Lower lobe of right lung (tissue), 2 donors: ENCODE results near the gene CSMD2. TPM values are rescaled to one million over a fixed set of nuclear protein-coding genes. Genes with fewer than 3 reads are reported as not detected.

ENCODE experiments used
- ATAC-seq, 2 donors: fragments of 200-7000 bp; cut with Tn5 transposase; one replicate each; pipeline ENCODE4 v1.9.1; 2020 to 2022; ENCODE audit warnings: mild to moderate bottlenecking in 2 of 2, moderate library complexity in 2 of 2
- DNase-seq: peaks from one replicate; pipeline ENCODE4 v3.0.0-alpha.2; 2020
- H3K27ac ChIP-seq: fragments of 200-600 bp; one replicate; pipeline ENCODE4 v1.8.0; 2022
- H3K27me3 ChIP-seq: fragments of 200-600 bp; one replicate; pipeline ENCODE4 v1.8.0; 2022; ENCODE audit warnings: low read depth
- H3K36me3 ChIP-seq: fragments of 200-600 bp; one replicate; pipeline ENCODE4 v1.8.0; 2022; ENCODE audit warnings: mild to moderate bottlenecking
- H3K4me1 ChIP-seq: fragments of 200-600 bp; one replicate; pipeline ENCODE4 v1.8.0; 2022
- H3K4me3 ChIP-seq: fragments of 200-600 bp; one replicate; pipeline ENCODE4 v1.8.0; 2022; ENCODE audit warnings: mild to moderate bottlenecking
- H3K9me3 ChIP-seq: fragments of 200-600 bp; one replicate; pipeline ENCODE4 v1.8.0; 2022
- intact Hi-C: fragments of 100-400 bp; cut with DNase I; formaldehyde crosslinking; loops from one replicate; pipeline ENCODE4 v1.11.0; 2022
- total RNA-seq: library from RNA; stranded (reverse); fragmentation: NEBNext Ultra II Directional; extraction: Animal tissue kit (Norgen Biotek cat#: 25700); gene quantifications from one replicate; pipeline ENCODE4 v1.2.1, GENCODE V29; 2021
- TF ChIP-seq, protein P1 (sequence below): fragments of 200-600 bp; IDR thresholded peaks from one replicate; pipeline ENCODE4 v1.8.0; 2022; ENCODE audit warnings: antibody characterized with exemption, mild to moderate bottlenecking
- donor health status: DM: no; HTN: yes; CAD: no; lungs with severe emphysema.

CSMD2 gene
- total RNA-seq, 1 donor from 2014 or later, result 1.1 TPM

DNA sequence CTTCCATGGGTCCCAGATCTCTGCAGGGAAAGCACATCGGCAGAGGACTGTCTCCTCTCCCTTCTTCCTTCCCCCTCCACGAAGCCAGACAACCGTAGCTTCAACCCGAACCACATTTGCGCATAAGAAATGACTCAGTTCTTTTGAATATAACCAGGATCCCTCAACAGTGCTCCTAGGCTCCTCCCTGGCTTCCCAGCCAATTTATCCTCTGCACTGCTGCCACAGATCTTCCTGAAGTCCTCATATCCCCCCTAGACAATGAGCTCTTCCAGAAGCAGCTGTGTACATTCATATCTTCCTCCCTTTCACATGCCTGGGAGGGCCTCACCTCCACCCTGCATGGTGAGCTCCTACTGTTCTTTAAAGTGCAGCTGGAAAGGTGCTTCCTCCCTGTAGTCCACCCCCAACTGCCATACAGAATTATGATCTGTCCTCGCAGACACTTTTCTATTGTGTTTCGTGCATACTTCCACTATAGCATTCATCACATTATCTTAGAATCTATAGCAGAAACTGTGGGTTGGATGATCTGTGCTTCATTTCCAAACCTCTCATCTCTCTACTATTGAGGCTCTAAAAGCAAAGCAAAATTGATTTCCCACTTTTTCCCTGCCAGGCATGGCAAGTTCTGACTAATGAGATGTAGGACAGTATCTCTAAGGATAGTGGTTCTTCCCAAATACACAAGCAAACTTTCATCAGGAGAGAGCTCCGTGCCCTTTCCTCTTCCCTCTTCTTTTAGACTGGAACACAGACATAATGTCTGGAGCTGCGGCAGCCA lies 480.4 kb downstream of the CSMD2 start:
- TF ChIP-seq, protein P1, sequence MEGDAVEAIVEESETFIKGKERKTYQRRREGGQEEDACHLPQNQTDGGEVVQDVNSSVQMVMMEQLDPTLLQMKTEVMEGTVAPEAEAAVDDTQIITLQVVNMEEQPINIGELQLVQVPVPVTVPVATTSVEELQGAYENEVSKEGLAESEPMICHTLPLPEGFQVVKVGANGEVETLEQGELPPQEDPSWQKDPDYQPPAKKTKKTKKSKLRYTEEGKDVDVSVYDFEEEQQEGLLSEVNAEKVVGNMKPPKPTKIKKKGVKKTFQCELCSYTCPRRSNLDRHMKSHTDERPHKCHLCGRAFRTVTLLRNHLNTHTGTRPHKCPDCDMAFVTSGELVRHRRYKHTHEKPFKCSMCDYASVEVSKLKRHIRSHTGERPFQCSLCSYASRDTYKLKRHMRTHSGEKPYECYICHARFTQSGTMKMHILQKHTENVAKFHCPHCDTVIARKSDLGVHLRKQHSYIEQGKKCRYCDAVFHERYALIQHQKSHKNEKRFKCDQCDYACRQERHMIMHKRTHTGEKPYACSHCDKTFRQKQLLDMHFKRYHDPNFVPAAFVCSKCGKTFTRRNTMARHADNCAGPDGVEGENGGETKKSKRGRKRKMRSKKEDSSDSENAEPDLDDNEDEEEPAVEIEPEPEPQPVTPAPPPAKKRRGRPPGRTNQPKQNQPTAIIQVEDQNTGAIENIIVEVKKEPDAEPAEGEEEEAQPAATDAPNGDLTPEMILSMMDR, result no peak
- no peaks in the 10 kb centered on the region for H3K36me3 ChIP-seq
- DNase-seq (no peak), ATAC-seq (no peak)
- peaks cover 16% of the 10 kb centered on the region for H3K27me3 ChIP-seq
- no peak overlapping the region for H3K27ac ChIP-seq
- no peaks in the 10 kb centered on the region for H3K9me3 ChIP-seq
- intact Hi-C loops, result no loop called here
- H3K4me3 ChIP-seq, result no peak overlapping the region
- H3K4me1 ChIP-seq, result no peaks in the 10 kb centered on the region

DNA sequence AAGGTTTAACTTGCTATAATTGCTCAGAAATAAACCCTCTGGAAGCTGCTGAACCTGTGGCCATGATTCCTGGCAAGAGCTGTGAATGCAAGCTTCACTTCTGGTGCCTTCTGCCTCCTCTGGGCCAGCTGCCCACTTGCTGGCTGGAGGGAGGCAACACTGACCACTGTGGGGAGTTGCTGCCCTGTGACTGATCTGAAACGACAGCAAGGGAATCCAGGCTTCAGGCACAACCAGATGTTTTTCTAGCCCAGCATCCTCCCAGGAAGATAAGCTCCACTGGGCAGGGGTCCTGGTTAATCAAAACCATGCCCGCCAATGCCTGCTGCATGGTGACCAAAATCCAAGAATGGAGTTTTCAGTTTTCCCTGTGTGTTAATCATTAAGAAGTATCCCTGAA lies 481.1 kb downstream of the CSMD2 start:
- ATAC-seq (no peak), DNase-seq (no peak)
- H3K27ac ChIP-seq, result no peak overlapping the region
- H3K9me3 ChIP-seq, result no peaks in the 10 kb centered on the region
- no peaks in the 10 kb centered on the region for H3K4me1 ChIP-seq
- TF ChIP-seq, protein P1, result no peak
- H3K36me3 ChIP-seq, result no peaks in the 10 kb centered on the region
- peaks cover 16% of the 10 kb centered on the region for H3K27me3 ChIP-seq
- H3K4me3 ChIP-seq, result no peak overlapping the region
- intact Hi-C loops, result no loop called here

DNA sequence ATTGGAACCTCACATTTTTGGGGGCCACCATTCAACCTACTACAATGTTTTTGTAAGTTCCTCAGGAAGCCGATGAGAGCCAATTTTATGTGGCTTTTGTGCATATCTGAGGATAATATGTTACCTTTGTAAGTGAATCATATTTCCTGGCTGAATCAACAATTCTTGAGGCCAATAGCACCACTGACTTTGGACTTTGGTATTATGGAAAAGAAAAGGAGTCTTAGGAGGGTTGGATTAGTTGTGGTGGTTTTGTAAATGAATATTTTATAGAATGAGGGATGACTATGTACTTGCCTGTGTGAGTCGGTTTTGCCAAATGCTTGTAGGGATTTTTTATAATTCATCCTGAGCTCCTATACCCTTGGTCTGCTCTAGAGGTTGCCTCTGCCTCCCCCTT lies 482.7 kb downstream of the CSMD2 start:
- DNase-seq (no peak), ATAC-seq (no peak)
- TF ChIP-seq, protein P1, result no peak
- intact Hi-C loops, result no loop called here
- no peaks in the 10 kb centered on the region for H3K4me1 ChIP-seq
- no peaks in the 10 kb centered on the region for H3K36me3 ChIP-seq
- H3K27me3 ChIP-seq, result peaks cover 16% of the 10 kb centered on the region
- H3K4me3 ChIP-seq, result no peak overlapping the region
- no peaks in the 10 kb centered on the region for H3K9me3 ChIP-seq
- H3K27ac ChIP-seq, result no peak overlapping the region

DNA sequence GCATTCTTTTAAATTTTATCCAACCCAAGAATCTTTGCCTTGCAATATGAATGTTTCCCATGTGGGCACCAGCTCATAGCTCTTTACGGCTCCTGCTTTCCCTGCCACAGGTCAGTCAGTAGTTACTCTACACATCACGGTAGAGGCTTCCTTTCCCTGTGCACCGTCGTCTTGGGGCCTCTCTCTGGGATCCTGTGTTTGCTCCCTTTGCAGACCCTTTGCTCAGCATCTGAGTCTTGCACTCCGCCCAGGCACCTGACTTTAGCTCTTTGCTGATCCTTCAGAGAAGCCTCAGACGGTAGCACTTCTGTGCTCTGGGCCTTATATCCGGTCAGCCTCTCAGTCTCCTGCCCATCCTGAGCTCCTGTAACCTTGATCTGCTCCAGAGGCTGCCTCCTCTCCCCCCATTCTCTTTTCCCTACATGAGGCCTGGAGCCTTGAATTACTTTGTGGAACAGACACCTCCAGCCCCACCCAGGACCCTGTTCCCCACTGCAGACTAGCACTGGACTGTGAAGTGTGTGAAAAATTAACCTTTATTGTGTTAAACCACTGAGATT lies 484.7 kb downstream of the CSMD2 start:
- no peak overlapping the region for H3K4me3 ChIP-seq
- DNase-seq (no peak), ATAC-seq (no peak)
- no peaks in the 10 kb centered on the region for H3K36me3 ChIP-seq
- H3K27me3 ChIP-seq, result peaks cover 6% of the 10 kb centered on the region
- TF ChIP-seq, protein P1, result no peak
- H3K9me3 ChIP-seq, result no peaks in the 10 kb centered on the region
- H3K4me1 ChIP-seq, result no peaks in the 10 kb centered on the region
- intact Hi-C loops, result no loop called here
- H3K27ac ChIP-seq, result no peak overlapping the region

DNA sequence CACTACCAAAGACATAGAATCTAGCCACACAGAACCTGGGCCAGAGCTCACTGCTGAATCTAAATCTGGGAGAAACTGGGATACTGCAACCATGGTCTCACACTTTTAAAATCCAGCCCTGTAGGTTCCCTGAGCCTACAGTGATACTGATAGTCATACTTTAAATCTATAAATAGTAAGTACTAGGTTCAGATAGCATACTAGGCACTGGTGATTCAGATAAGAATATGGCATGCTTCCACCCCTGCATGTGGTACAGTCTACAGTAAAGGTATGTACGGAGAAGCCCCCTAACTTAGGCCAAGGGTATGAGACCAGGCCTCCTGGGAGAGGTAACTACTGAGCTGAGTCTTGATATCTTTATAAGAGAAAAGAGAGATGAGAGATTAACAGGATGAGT lies 494.5 kb downstream of the CSMD2 start:
- Histone ChIP-seq H3K27me3 (no peaks in the 10 kb centered on the region), H3K27ac (no peak overlapping the region), H3K9me3 (no peaks in the 10 kb centered on the region), H3K4me1 (no peaks in the 10 kb centered on the region), H3K4me3 (no peak overlapping the region), H3K36me3 (no peaks in the 10 kb centered on the region)
- no peak for DNase-seq
- intact Hi-C loops, result no loop called here
- no peak for ATAC-seq
- TF ChIP-seq, protein P1, result no peak
